ENCODE data around the gene SEZ6L. TPM values are rescaled to one million over a fixed set of nuclear protein-coding genes. Genes with fewer than 3 reads are reported as not detected.

Gene SEZ6L
- total RNA-seq, 1 experiment from 2014 or later = not detected

DNA sequence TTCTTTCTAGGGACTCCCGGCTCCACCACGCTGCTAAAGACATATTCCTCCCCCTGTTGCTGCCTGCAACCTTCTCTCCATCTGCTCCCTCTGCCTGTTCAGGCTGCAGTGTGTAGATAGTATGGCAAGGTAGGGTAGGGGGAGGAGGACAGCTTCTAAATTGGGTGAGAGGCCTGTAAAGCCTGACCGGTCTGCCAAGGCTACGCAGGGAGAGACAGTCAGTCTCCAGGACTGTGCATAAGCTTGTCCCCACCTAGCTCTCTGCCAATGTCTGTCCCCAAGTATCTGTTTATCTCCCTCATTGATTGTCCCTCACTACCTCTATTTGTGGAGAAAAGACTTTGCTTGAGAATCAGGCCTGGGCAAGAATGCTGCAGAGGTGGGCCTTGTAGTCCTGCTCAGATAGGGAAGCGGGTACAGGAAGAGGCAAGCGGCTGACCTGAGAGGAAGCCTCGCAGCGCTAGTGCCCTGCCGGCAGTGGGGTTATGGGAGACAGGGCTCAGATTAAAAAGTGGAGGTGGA lies 871 bp upstream of the SEZ6L start:
- H3F3A ChIP-seq (ENCODE audit: low read length, unreplicated experiment) = no peaks in the 10 kb centered on the region
- no peak overlapping the region for H3K27ac ChIP-seq (ENCODE audit: low read length)
- H3K4me2 ChIP-seq (ENCODE audit: low read length) = no peak overlapping the region
- ChIA-PET CTCF (no interaction called here), POLR2A (ENCODE audit: unreplicated experiment) (no interaction called here)
- no peaks in the 10 kb centered on the region for H3K9me2 ChIP-seq (replicated peaks; ENCODE audit: low read length)
- H3K9me3 ChIP-seq (ENCODE audit: low read length) = no peaks in the 10 kb centered on the region
- no peak overlapping the region for H3K9ac ChIP-seq (ENCODE audit: low read length)
- H3K36me3 ChIP-seq (ENCODE audit: low read depth, low read length) = no peaks in the 10 kb centered on the region
- ATAC-seq (no peak), DNase-seq (no peak)
- intact Hi-C loops (cut with micrococcal nuclease) = no loop called here
- no peaks in the 10 kb centered on the region for H3K4me1 ChIP-seq (ENCODE audit: insufficient read depth, low read length)
- TF ChIP-seq EZH2 (IDR thresholded peaks at IDR 0.05; ENCODE audit: low read length, unreplicated experiment) (no peak), EZH2phosphoT487 (IDR thresholded peaks at IDR 0.05; ENCODE audit: borderline replicate concordance, low read length) (no peak), CTCF (conservative IDR thresholded peaks at IDR 0.05; ENCODE audit: low read depth, low read length) (no peak)
- H2AFZ ChIP-seq (ENCODE audit: low read length) = no peak overlapping the region
- no peaks in the 10 kb centered on the region for H3K79me2 ChIP-seq (ENCODE audit: low read length)
- BruUV-seq (replicated peaks) = no TSS peak
- H3K27me3 ChIP-seq (ENCODE audit: low read length) = peaks cover 22% of the 10 kb centered on the region
- no peak overlapping the region for H3K4me3 ChIP-seq (ENCODE audit: low read length)
- H4K20me1 ChIP-seq (ENCODE audit: low read length) = no peaks in the 10 kb centered on the region

DNA sequence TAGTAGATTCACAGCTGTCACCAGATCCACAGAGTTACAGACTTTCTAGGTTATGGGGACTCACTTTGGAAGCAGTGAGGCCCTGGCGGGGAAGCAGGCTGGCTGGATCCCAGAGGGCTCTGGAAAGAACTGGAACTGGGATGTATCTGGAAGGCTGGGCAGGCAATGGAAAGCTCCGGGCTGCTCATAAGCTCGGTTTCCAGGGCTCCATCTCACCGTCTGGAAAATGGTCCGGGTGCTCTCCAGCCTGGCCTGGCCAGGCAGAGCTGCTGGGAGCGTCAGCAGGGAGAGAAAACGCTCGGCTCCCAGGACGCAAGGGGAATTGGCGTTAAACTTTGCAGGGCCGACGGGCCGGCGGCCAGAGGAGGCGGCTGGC lies 335 bp upstream of the SEZ6L start:
- Histone ChIP-seq H3K9ac (ENCODE audit: low read length) (no peak overlapping the region), H3K4me1 (ENCODE audit: insufficient read depth, low read length) (no peaks in the 10 kb centered on the region), H3K4me2 (ENCODE audit: low read length) (no peak overlapping the region), H3K9me3 (ENCODE audit: low read length) (no peaks in the 10 kb centered on the region), H3K4me3 (ENCODE audit: low read length) (no peak overlapping the region), H3K79me2 (ENCODE audit: low read length) (no peaks in the 10 kb centered on the region), H3F3A (ENCODE audit: low read length, unreplicated experiment) (no peaks in the 10 kb centered on the region), H2AFZ (ENCODE audit: low read length) (no peak overlapping the region), H3K36me3 (ENCODE audit: low read depth, low read length) (no peaks in the 10 kb centered on the region), H3K27ac (ENCODE audit: low read length) (no peak overlapping the region), H3K9me2 (replicated peaks; ENCODE audit: low read length) (no peaks in the 10 kb centered on the region), H4K20me1 (ENCODE audit: low read length) (no peaks in the 10 kb centered on the region), H3K27me3 (ENCODE audit: low read length) (peaks cover 22% of the 10 kb centered on the region)
- intact Hi-C loops (cut with micrococcal nuclease) = no loop called here
- no peak for DNase-seq
- ChIA-PET CTCF (no interaction called here), POLR2A (ENCODE audit: unreplicated experiment) (no interaction called here)
- ATAC-seq = no peak
- no TSS peak for BruUV-seq (replicated peaks)
- no peak for TF ChIP-seq EZH2phosphoT487 (IDR thresholded peaks at IDR 0.05; ENCODE audit: borderline replicate concordance, low read length)
- no peak for TF ChIP-seq EZH2 (IDR thresholded peaks at IDR 0.05; ENCODE audit: low read length, unreplicated experiment)
- TF ChIP-seq CTCF (conservative IDR thresholded peaks at IDR 0.05; ENCODE audit: low read depth, low read length) = no peak

GRCh38 chr22:26170112-26170492 lies 840 bp downstream of the SEZ6L start:
- BruUV-seq (replicated peaks) = no TSS peak
- Histone ChIP-seq H3K4me1 (ENCODE audit: insufficient read depth, low read length) (no peaks in the 10 kb centered on the region), H3F3A (ENCODE audit: low read length, unreplicated experiment) (no peaks in the 10 kb centered on the region), H2AFZ (ENCODE audit: low read length) (no peak overlapping the region), H3K9ac (ENCODE audit: low read length) (no peak overlapping the region), H3K36me3 (ENCODE audit: low read depth, low read length) (no peaks in the 10 kb centered on the region), H3K79me2 (ENCODE audit: low read length) (no peaks in the 10 kb centered on the region), H3K27me3 (ENCODE audit: low read length) (peaks cover 22% of the 10 kb centered on the region), H3K4me2 (ENCODE audit: low read length) (no peak overlapping the region), H3K9me3 (ENCODE audit: low read length) (no peaks in the 10 kb centered on the region), H3K27ac (ENCODE audit: low read length) (no peak overlapping the region), H3K4me3 (ENCODE audit: low read length) (no peak overlapping the region), H3K9me2 (replicated peaks; ENCODE audit: low read length) (no peaks in the 10 kb centered on the region), H4K20me1 (ENCODE audit: low read length) (no peaks in the 10 kb centered on the region)
- DNase-seq (no peak), ATAC-seq (no peak)
- TF ChIP-seq CTCF (conservative IDR thresholded peaks at IDR 0.05; ENCODE audit: low read depth, low read length) (no peak), EZH2phosphoT487 (IDR thresholded peaks at IDR 0.05; ENCODE audit: borderline replicate concordance, low read length) (no peak), EZH2 (IDR thresholded peaks at IDR 0.05; ENCODE audit: low read length, unreplicated experiment) (no peak)
- intact Hi-C loops (cut with micrococcal nuclease) = no loop called here
- POLR2A ChIA-PET (ENCODE audit: unreplicated experiment) = no interaction called here
- CTCF ChIA-PET = no interaction called here
